SK-N-SH treated with all-trans-retinoic acid at 6 μM for 48 hours (cell line): Measurements from ENCODE around the gene TCP11L1.

Source experiments
- ATAC-seq: fragments of 200-7000 bp; cut with Tn5 transposase; 3 replicates; pipeline ENCODE4 v1.9.1; 2020; ENCODE audit warnings: mild to moderate bottlenecking, moderate library complexity
- ARNTL ChIP-seq: fragments of 450-650 bp; formaldehyde crosslinking; IDR thresholded peaks from 2 replicates; pipeline ENCODE4 v1.5.0; 2020; ENCODE audit warnings: low read depth, mild to moderate bottlenecking, moderate library complexity, borderline replicate concordance
- BACH2 ChIP-seq: fragments of 250-450 bp; sonication (Bioruptor Pico); IDR thresholded peaks from 2 replicates; pipeline ENCODE4 v1.9.0; 2021; ENCODE audit warnings: mild to moderate bottlenecking, borderline replicate concordance
- CSDC2 ChIP-seq: fragments of 250-450 bp; sonication (Bioruptor Pico); IDR thresholded peaks from 2 replicates; pipeline ENCODE4 v1.5.0; 2020; ENCODE audit warnings: mild to moderate bottlenecking, moderate library complexity
- ESRRG ChIP-seq: fragments of 250-450 bp; sonication (Bioruptor Pico); IDR thresholded peaks from 2 replicates; pipeline ENCODE4 v1.6.1; 2021; ENCODE audit warnings: mild to moderate bottlenecking
- GLIS3 ChIP-seq: fragments of 250-450 bp; sonication (Bioruptor Pico); IDR thresholded peaks from 2 replicates; pipeline ENCODE4 v1.5.0; 2020; ENCODE audit warnings: mild to moderate bottlenecking, moderate library complexity
- ISL1 ChIP-seq: fragments of 250-450 bp; sonication (Bioruptor Pico); IDR thresholded peaks from 2 replicates; pipeline ENCODE4 v2.1.2; 2022; ENCODE audit warnings: mild to moderate bottlenecking, moderate library complexity
- OSR1 ChIP-seq: fragments of 250-450 bp; sonication (Bioruptor Pico); IDR thresholded peaks from 2 replicates; pipeline ENCODE4 v1.8.0; 2022; ENCODE audit warnings: moderate library complexity, mild to moderate bottlenecking, inconsistent platforms
- POU6F1 ChIP-seq: fragments of 250-450 bp; sonication (Bioruptor Pico); IDR thresholded peaks from 2 replicates; pipeline ENCODE4 v1.8.0; 2021; ENCODE audit warnings: low read depth, mild to moderate bottlenecking, moderate library complexity, borderline replicate concordance
- RARB ChIP-seq: fragments of 250-450 bp; sonication (Bioruptor Pico); IDR thresholded peaks from 2 replicates; pipeline ENCODE4 v1.8.0; 2021; ENCODE audit warnings: mild to moderate bottlenecking, moderate library complexity
- SNAI2 ChIP-seq: fragments of 250-450 bp; sonication (Bioruptor Pico); IDR thresholded peaks from 2 replicates; pipeline ENCODE4 v1.5.0; 2020; ENCODE audit warnings: mild to moderate bottlenecking, moderate library complexity
- TOX ChIP-seq: fragments of 250-450 bp; sonication (Bioruptor Pico); IDR thresholded peaks from 2 replicates; pipeline ENCODE4 v1.8.0; 2021; ENCODE audit warnings: mild to moderate bottlenecking, moderate library complexity, borderline replicate concordance
- ZC3H10 ChIP-seq: fragments of 250-450 bp; sonication (Bioruptor Pico); IDR thresholded peaks from 2 replicates; pipeline ENCODE4 v1.5.1; 2021; ENCODE audit warnings: mild to moderate bottlenecking, moderate library complexity
- ZFP30 ChIP-seq: fragments of 450-650 bp; formaldehyde crosslinking; IDR thresholded peaks from 2 replicates; pipeline ENCODE4 v1.5.0; 2022; ENCODE audit warnings: mild to moderate bottlenecking, moderate library complexity
- ZNF565 ChIP-seq: fragments of 450-650 bp; formaldehyde crosslinking; conservative IDR thresholded peaks from 2 replicates; pipeline ENCODE4 v1.5.0; 2020; ENCODE audit warnings: low read depth, mild to moderate bottlenecking, moderate library complexity
- ZNF70 ChIP-seq: fragments of 450-650 bp; formaldehyde crosslinking; IDR thresholded peaks from 2 replicates; pipeline ENCODE4 v1.5.0; 2020; ENCODE audit warnings: mild to moderate bottlenecking, moderate library complexity
- ZNF8 ChIP-seq: fragments of 450-650 bp; formaldehyde crosslinking; IDR thresholded peaks from 2 replicates; pipeline ENCODE4 v1.5.0; 2020; ENCODE audit warnings: mild to moderate bottlenecking, moderate library complexity
- TF ChIP-seq, protein P1 (sequence below): fragments of 250-450 bp; sonication (Bioruptor Pico); IDR thresholded peaks from 2 replicates; pipeline ENCODE4 v1.8.0; 2020; ENCODE audit warnings: mild to moderate bottlenecking, moderate library complexity, borderline replicate concordance
- TF ChIP-seq, protein P2 (sequence below): fragments of 250-450 bp; sonication (Bioruptor Pico); IDR thresholded peaks from 2 replicates; pipeline ENCODE4 v1.5.1; 2021; ENCODE audit warnings: mild to moderate bottlenecking, moderate library complexity
- TF ChIP-seq, protein P3 (sequence below): fragments of 250-450 bp; sonication (Bioruptor Pico); IDR thresholded peaks from 2 replicates; pipeline ENCODE4 v1.5.1; 2020; ENCODE audit warnings: low read depth, mild to moderate bottlenecking, moderate library complexity
- TF ChIP-seq, protein P4 (sequence below): fragments of 250-450 bp; sonication (Bioruptor Pico); IDR thresholded peaks from 2 replicates; pipeline ENCODE4 v1.5.0; 2020; ENCODE audit warnings: mild to moderate bottlenecking, moderate library complexity

Gene TCP11L1

GRCh38 chr11:33072465-33072864, 33.1 kb downstream of the TCP11L1 start:
- no peak for ATAC-seq
- no peak for TF ChIP-seq TOX (CRISPR knock-in tag)
- TF ChIP-seq GLIS3 = no peak
- TF ChIP-seq ARNTL (CRISPR knock-in tag) = no peak
- no peak for TF ChIP-seq ISL1 (CRISPR knock-in tag)
- TF ChIP-seq ZNF565 = no peak
- TF ChIP-seq, protein P1, sequence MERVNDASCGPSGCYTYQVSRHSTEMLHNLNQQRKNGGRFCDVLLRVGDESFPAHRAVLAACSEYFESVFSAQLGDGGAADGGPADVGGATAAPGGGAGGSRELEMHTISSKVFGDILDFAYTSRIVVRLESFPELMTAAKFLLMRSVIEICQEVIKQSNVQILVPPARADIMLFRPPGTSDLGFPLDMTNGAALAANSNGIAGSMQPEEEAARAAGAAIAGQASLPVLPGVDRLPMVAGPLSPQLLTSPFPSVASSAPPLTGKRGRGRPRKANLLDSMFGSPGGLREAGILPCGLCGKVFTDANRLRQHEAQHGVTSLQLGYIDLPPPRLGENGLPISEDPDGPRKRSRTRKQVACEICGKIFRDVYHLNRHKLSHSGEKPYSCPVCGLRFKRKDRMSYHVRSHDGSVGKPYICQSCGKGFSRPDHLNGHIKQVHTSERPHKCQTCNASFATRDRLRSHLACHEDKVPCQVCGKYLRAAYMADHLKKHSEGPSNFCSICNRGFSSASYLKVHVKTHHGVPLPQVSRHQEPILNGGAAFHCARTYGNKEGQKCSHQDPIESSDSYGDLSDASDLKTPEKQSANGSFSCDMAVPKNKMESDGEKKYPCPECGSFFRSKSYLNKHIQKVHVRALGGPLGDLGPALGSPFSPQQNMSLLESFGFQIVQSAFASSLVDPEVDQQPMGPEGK (CRISPR knock-in tag) = no peak
- TF ChIP-seq ZNF8 (CRISPR knock-in tag) = no peak
- no peak for TF ChIP-seq OSR1 (CRISPR knock-in tag)
- TF ChIP-seq CSDC2 (CRISPR knock-in tag) = no peak
- TF ChIP-seq RARB (CRISPR knock-in tag) = no peak
- TF ChIP-seq BACH2 (CRISPR knock-in tag) = no peak
- TF ChIP-seq ESRRG (CRISPR knock-in tag) = no peak
- TF ChIP-seq, protein P2, sequence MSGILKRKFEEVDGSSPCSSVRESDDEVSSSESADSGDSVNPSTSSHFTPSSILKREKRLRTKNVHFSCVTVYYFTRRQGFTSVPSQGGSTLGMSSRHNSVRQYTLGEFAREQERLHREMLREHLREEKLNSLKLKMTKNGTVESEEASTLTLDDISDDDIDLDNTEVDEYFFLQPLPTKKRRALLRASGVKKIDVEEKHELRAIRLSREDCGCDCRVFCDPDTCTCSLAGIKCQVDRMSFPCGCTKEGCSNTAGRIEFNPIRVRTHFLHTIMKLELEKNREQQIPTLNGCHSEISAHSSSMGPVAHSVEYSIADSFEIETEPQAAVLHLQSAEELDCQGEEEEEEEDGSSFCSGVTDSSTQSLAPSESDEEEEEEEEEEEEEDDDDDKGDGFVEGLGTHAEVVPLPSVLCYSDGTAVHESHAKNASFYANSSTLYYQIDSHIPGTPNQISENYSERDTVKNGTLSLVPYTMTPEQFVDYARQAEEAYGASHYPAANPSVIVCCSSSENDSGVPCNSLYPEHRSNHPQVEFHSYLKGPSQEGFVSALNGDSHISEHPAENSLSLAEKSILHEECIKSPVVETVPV (CRISPR knock-in tag) = no peak
- no peak for TF ChIP-seq SNAI2
- TF ChIP-seq, protein P3, sequence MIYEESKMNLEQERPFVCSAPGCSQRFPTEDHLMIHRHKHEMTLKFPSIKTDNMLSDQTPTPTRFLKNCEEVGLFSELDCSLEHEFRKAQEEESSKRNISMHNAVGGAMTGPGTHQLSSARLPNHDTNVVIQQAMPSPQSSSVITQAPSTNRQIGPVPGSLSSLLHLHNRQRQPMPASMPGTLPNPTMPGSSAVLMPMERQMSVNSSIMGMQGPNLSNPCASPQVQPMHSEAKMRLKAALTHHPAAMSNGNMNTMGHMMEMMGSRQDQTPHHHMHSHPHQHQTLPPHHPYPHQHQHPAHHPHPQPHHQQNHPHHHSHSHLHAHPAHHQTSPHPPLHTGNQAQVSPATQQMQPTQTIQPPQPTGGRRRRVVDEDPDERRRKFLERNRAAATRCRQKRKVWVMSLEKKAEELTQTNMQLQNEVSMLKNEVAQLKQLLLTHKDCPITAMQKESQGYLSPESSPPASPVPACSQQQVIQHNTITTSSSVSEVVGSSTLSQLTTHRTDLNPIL (CRISPR knock-in tag) = no peak

DNA sequence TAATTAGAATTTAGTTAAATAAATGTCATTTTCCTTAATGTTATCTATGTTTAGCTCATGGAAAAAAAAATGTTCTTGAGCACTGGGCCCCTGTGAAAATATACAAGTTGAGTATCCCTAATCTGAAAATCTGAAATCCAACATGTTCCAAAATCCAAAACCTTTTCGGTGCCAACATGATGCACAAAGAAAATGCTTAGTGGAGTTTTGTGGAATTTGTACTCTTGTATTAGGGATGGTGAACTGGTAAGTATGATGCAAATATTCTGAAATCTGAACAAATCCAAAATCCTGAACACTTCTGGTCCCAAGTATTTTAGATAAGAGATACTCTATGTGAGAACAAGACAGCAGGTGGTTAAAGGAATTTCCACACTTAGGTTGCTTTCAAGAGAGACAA, 44.5 kb downstream of the TCP11L1 start:
- TF ChIP-seq ZNF8 (CRISPR knock-in tag) (no peak), RARB (CRISPR knock-in tag) (no peak), ZC3H10 (no peak), ZFP30 (no peak), GLIS3 (no peak), OSR1 (CRISPR knock-in tag) (no peak), CSDC2 (CRISPR knock-in tag) (no peak), POU6F1 (CRISPR knock-in tag) (no peak), ARNTL (CRISPR knock-in tag) (no peak), TOX (CRISPR knock-in tag) (no peak), ZNF565 (no peak), ISL1 (CRISPR knock-in tag) (no peak), ZNF70 (CRISPR knock-in tag) (no peak), SNAI2 (no peak), BACH2 (CRISPR knock-in tag) (no peak), ESRRG (CRISPR knock-in tag) (no peak)
- TF ChIP-seq, protein P4, sequence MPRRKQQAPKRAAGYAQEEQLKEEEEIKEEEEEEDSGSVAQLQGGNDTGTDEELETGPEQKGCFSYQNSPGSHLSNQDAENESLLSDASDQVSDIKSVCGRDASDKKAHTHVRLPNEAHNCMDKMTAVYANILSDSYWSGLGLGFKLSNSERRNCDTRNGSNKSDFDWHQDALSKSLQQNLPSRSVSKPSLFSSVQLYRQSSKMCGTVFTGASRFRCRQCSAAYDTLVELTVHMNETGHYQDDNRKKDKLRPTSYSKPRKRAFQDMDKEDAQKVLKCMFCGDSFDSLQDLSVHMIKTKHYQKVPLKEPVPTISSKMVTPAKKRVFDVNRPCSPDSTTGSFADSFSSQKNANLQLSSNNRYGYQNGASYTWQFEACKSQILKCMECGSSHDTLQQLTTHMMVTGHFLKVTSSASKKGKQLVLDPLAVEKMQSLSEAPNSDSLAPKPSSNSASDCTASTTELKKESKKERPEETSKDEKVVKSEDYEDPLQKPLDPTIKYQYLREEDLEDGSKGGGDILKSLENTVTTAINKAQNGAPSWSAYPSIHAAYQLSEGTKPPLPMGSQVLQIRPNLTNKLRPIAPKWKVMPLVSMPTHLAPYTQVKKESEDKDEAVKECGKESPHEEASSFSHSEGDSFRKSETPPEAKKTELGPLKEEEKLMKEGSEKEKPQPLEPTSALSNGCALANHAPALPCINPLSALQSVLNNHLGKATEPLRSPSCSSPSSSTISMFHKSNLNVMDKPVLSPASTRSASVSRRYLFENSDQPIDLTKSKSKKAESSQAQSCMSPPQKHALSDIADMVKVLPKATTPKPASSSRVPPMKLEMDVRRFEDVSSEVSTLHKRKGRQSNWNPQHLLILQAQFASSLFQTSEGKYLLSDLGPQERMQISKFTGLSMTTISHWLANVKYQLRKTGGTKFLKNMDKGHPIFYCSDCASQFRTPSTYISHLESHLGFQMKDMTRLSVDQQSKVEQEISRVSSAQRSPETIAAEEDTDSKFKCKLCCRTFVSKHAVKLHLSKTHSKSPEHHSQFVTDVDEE (CRISPR knock-in tag) = no peak
- TF ChIP-seq, protein P1 (CRISPR knock-in tag) = no peak
- TF ChIP-seq, protein P2 (CRISPR knock-in tag) = no peak
- TF ChIP-seq, protein P3 (CRISPR knock-in tag) = no peak
- ATAC-seq = no peak
